Endothelial cell of umbilical vein (primary cell): ENCODE data around the gene GADD45G. TPM values are rescaled to one million over a fixed set of nuclear protein-coding genes. Genes with fewer than 3 reads are reported as not detected.

Experiments used
- BruUV-seq: library from RNA; stranded (reverse); fragments of 400-500 nt; replicated peaks from 2 replicates; lab custom pipeline; 2021; lab: Mats Ljungman, UMichigan
- CTCF ChIA-PET: fragments of 300-600, 350-600 bp; sonication (Branson Sonifier 250); formaldehyde crosslinking; loops from one replicate; lab custom pipeline; 2021; ENCODE audit warnings: antibody characterized with exemption, inconsistent platforms; lab: Charles Lee
- POLR2A ChIA-PET: fragments of 300-600, 350-600 bp; sonication (Branson Sonifier 250); formaldehyde crosslinking; loops from one replicate; lab custom pipeline; 2021; ENCODE audit warnings: antibody characterized with exemption, inconsistent platforms; lab: Charles Lee
- DNase-seq: peaks from one replicate; pipeline ENCODE4 v3.0.0-alpha.2; 2011; ENCODE audit warnings: low read depth, low spot score
- FAIRE-seq: peaks from 2 replicates; lab custom pipeline; 2011; peaks lifted over from hg19 to GRCh38; lab: Jason Lieb, UNC
- H2AFZ ChIP-seq: 2 replicates; pipeline ENCODE4 v1.6.0; 2012; ENCODE audit warnings: low read depth, low read length, control low read depth, inconsistent platforms
- H3K27ac ChIP-seq: 2 replicates; pipeline ENCODE4 v1.5.1; 2011; ENCODE audit warnings: low read depth, mild to moderate bottlenecking, control low read depth, low read length, moderate library complexity; ENCODE audit not compliant: insufficient read depth
- H3K27me3 ChIP-seq, 2 experiments: 2 replicates each; pipeline versions ENCODE4 v1.6.0 to v1.6.1; 2011; ENCODE audit warnings: low read length in 2 of 2, mixed read lengths in 1 of 2; ENCODE audit not compliant: control insufficient read depth in 2 of 2, insufficient read depth in 2 of 2
- H3K36me3 ChIP-seq, 2 experiments: 2 replicates in 1 of 2; 3 replicates in 1 of 2; pipeline ENCODE4 v1.5.1; 2011; ENCODE audit warnings: low read length in 2 of 2, mild to moderate bottlenecking in 1 of 2, moderate library complexity in 1 of 2; ENCODE audit not compliant: control insufficient read depth in 2 of 2, insufficient read depth in 2 of 2; ENCODE audit errors: extremely low read depth in 1 of 2
- H3K4me1 ChIP-seq: 3 replicates; pipeline ENCODE4 v1.5.1; 2011; ENCODE audit warnings: mild to moderate bottlenecking, low read length; ENCODE audit not compliant: control insufficient read depth, insufficient read depth; ENCODE audit errors: extremely low read depth
- H3K4me2 ChIP-seq: 2 replicates; pipeline ENCODE4 v1.6.1; 2011; ENCODE audit warnings: low read length, control low read depth, mixed read lengths; ENCODE audit not compliant: insufficient read depth
- H3K4me3 ChIP-seq, 3 experiments: fragments of 200-600 bp in 1 of 3; sonication (generic), shearing (Covaris generic) in 1 of 3; replicated peaks in 1 of 3; 2 replicates each; pipeline ENCODE4 v1.5.1; 2011 to 2016; ENCODE audit warnings: control low read depth in 3 of 3, low read length in 3 of 3, mild to moderate bottlenecking in 2 of 3, inconsistent platforms in 1 of 3, low read depth in 1 of 3, moderate library complexity in 1 of 3; ENCODE audit not compliant: insufficient read depth in 1 of 3
- H3K79me2 ChIP-seq: 2 replicates; pipeline ENCODE4 v1.6.0; 2012; ENCODE audit warnings: low read length, inconsistent platforms; ENCODE audit not compliant: control insufficient read depth, insufficient read depth
- H3K9ac ChIP-seq: replicated peaks from 2 replicates; pipeline ENCODE3; 2011; ENCODE audit warnings: low read length, control low read depth; ENCODE audit not compliant: insufficient read depth; ENCODE audit errors: extremely low read depth
- H3K9me1 ChIP-seq: replicated peaks from 3 replicates; pipeline ENCODE4 v1.6.0; 2011; ENCODE audit warnings: mild to moderate bottlenecking, low read length; ENCODE audit not compliant: control insufficient read depth, insufficient read depth; ENCODE audit errors: extremely low read depth
- H3K9me3 ChIP-seq: replicated peaks from 2 replicates; pipeline ENCODE4 v1.5.1; 2012; ENCODE audit warnings: low read length, inconsistent platforms; ENCODE audit not compliant: control insufficient read depth, insufficient read depth
- H4K20me1 ChIP-seq: replicated peaks from 2 replicates; pipeline ENCODE3; 2011; ENCODE audit warnings: mild to moderate bottlenecking, low read length; ENCODE audit not compliant: control insufficient read depth, insufficient read depth; ENCODE audit errors: extremely low read depth
- CTCF ChIP-seq, 2 donors: IDR thresholded peaks; 1 replicate in 1 of 2; 2 replicates in 1 of 2; pipeline ENCODE4 v1.5.1; 2011; ENCODE audit warnings: low read length in 2 of 2, mild to moderate bottlenecking in 2 of 2, moderate library complexity in 2 of 2, control low read depth in 1 of 2, inconsistent platforms in 1 of 2, low read depth in 1 of 2; ENCODE audit not compliant: insufficient read depth in 1 of 2; ENCODE audit errors: extremely low read depth in 1 of 2
- EZH2 ChIP-seq: IDR thresholded peaks from 2 replicates; pipeline ENCODE4 v1.6.1; 2012; ENCODE audit warnings: borderline replicate concordance, low read depth, mild to moderate bottlenecking, moderate library complexity, low read length, inconsistent platforms; ENCODE audit not compliant: severe bottlenecking
- GATA2 ChIP-seq: IDR thresholded peaks from 2 replicates; pipeline ENCODE4 v1.7.0; 2011; ENCODE audit warnings: low read depth, mild to moderate bottlenecking, moderate library complexity, mixed read lengths, low read length; ENCODE audit not compliant: insufficient read length, insufficient read depth
- JUN ChIP-seq: IDR thresholded peaks from 2 replicates; pipeline ENCODE4 v1.6.1; 2011; ENCODE audit warnings: borderline replicate concordance, low read depth; ENCODE audit not compliant: insufficient read length, insufficient read depth
- MYC ChIP-seq: IDR thresholded peaks from one replicate; pipeline ENCODE4 v1.6.1; 2011; ENCODE audit warnings: mild to moderate bottlenecking, low read depth, low read length
- POLR2A ChIP-seq: IDR thresholded peaks from 2 replicates; pipeline ENCODE4 v1.6.1; 2012; ENCODE audit warnings: low read depth, mild to moderate bottlenecking, control low read depth, low read length
- dilution Hi-C: fragments of 300-500 bp; cut with MboI; formaldehyde crosslinking; loops from one replicate; pipeline ENCODE4 v1.15.0; 2019; ENCODE audit warnings: low sequenced_read_pairs; ENCODE audit not compliant: extremely low pct_ligation_motif_present
- intact Hi-C: fragments of 100-400 bp; cut with micrococcal nuclease; formaldehyde crosslinking; loops from one replicate; pipeline ENCODE4 v1.10.0; 2022
- polyA plus RNA-seq, 4 experiments: library from polyadenylated mRNA; depleted of rRNA in 3 of 4; stranded (reverse) in 3 of 4; unstranded in 1 of 4; fragments of >200 nt; gene quantifications; 2 replicates each; pipeline versions ENCODE4 v1.2.1 to v1.2.3, GENCODE V29; 2011 to 2012; ENCODE audit warnings: missing spikeins in 1 of 4
- total RNA-seq: library from RNA; stranded (reverse); gene quantifications from 2 replicates; pipeline ENCODE4 v1.2.3, GENCODE V29; 2021

The GADD45G gene
- total and polyA plus RNA-seq, 2 donors (not counting 3 experiments of a cell fraction or from before 2014, with no cell fraction given) = 0.44 to 0.64 TPM

- Histone ChIP-seq H3K9me1 (no peaks in the 10 kb centered on the region), H3K27ac (no peak overlapping the region), H3K9ac (no peak overlapping the region), H3K4me2 (no peak overlapping the region), H3K36me3 (no peaks in the 10 kb centered on the region), H3K4me1 (no peaks in the 10 kb centered on the region), H3K9me3 (no peaks in the 10 kb centered on the region), H2AFZ (no peak overlapping the region), H4K20me1 (no peaks in the 10 kb centered on the region), H3K27me3 (no peaks in the 10 kb centered on the region), H3K79me2 (no peaks in the 10 kb centered on the region), H3K4me3 (no peak overlapping the region)
- intact Hi-C loops = no loop called here
- dilution Hi-C loops = no loop called here
- FAIRE-seq (no peak), DNase-seq (no peak)
- POLR2A ChIA-PET = no interaction called here
- TF ChIP-seq JUN = no peak
- CTCF ChIA-PET = interaction anchor here (1.3 kb wide), 1 partner anchor 36 kb away, joined by 4 read pairs; no protein-coding TSS in a partner anchor
- BruUV-seq = no TSS peak
These were observed 29.1 kb downstream of the GADD45G start for GRCh38 chr9:89633920-89634319.

- CTCF ChIA-PET = interaction anchor here (0.7 to 1.0 kb wide), 2 partner anchors 27 to 37 kb away, joined by 3 read pairs; no protein-coding TSS in a partner anchor
- POLR2A ChIA-PET = no interaction called here
- no peak overlapping the region for H3K9ac ChIP-seq
- no peaks in the 10 kb centered on the region for H4K20me1 ChIP-seq
- no peak overlapping the region for H3K27ac ChIP-seq
- H3K4me2 ChIP-seq = no peak overlapping the region
- FAIRE-seq (no peak), DNase-seq (no peak)
- H3K4me3 ChIP-seq = no peak overlapping the region
- no peaks in the 10 kb centered on the region for H3K4me1 ChIP-seq
- intact Hi-C loops = no loop called here
- no peaks in the 10 kb centered on the region for H3K27me3 ChIP-seq
- no peaks in the 10 kb centered on the region for H3K79me2 ChIP-seq
- BruUV-seq = no TSS peak
- H2AFZ ChIP-seq = no peak overlapping the region
- no peak for TF ChIP-seq MYC
- TF ChIP-seq GATA2 = no peak
- no peak for TF ChIP-seq JUN
- TF ChIP-seq EZH2 = no peak
- no peak for TF ChIP-seq CTCF (IDR thresholded peaks at IDR 0.05; ENCODE audit: extremely low read depth in 1 of 2, insufficient read depth in 1 of 2, low read depth in 1 of 2, low read length in 2 of 2)
- no peak for TF ChIP-seq POLR2A
- dilution Hi-C loops = no loop called here
- no peaks in the 10 kb centered on the region for H3K9me3 ChIP-seq
- no peaks in the 10 kb centered on the region for H3K9me1 ChIP-seq
- H3K36me3 ChIP-seq = no peaks in the 10 kb centered on the region
These were observed 30.4 kb downstream of the GADD45G start for GRCh38 chr9:89634995-89635742.
